LNCAP (cell line): ENCODE data around the gene TACSTD2.

Source experiments
- TF ChIP-seq, protein P1 (sequence below): fragments of 450-650 bp; IDR thresholded peaks from 2 replicates; pipeline ENCODE4 v1.5.1; 2017; ENCODE audit warnings: mild to moderate bottlenecking

The TACSTD2 gene

DNA sequence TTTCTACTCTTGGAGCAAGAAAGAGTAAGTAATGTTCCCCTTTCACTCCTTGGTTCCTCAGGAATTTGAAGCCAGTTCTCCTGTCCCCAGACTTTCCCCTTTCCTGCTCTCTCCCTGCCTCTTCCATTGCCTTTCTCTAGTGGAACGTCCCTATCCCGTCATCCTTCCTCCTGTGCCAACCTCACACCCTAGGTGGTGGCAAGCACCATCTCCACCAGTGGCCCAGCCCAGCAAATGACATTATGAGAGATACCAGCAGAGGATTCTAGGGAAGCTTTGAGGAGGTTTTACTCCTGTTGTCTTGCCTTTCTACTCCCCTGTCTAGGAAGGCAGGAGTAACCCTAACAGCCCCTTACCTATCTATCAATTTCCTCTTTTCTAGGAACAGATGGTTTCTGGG lies 8.1 kb upstream of the TACSTD2 start:
- TF ChIP-seq, protein P1, sequence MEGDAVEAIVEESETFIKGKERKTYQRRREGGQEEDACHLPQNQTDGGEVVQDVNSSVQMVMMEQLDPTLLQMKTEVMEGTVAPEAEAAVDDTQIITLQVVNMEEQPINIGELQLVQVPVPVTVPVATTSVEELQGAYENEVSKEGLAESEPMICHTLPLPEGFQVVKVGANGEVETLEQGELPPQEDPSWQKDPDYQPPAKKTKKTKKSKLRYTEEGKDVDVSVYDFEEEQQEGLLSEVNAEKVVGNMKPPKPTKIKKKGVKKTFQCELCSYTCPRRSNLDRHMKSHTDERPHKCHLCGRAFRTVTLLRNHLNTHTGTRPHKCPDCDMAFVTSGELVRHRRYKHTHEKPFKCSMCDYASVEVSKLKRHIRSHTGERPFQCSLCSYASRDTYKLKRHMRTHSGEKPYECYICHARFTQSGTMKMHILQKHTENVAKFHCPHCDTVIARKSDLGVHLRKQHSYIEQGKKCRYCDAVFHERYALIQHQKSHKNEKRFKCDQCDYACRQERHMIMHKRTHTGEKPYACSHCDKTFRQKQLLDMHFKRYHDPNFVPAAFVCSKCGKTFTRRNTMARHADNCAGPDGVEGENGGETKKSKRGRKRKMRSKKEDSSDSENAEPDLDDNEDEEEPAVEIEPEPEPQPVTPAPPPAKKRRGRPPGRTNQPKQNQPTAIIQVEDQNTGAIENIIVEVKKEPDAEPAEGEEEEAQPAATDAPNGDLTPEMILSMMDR = no peak

DNA sequence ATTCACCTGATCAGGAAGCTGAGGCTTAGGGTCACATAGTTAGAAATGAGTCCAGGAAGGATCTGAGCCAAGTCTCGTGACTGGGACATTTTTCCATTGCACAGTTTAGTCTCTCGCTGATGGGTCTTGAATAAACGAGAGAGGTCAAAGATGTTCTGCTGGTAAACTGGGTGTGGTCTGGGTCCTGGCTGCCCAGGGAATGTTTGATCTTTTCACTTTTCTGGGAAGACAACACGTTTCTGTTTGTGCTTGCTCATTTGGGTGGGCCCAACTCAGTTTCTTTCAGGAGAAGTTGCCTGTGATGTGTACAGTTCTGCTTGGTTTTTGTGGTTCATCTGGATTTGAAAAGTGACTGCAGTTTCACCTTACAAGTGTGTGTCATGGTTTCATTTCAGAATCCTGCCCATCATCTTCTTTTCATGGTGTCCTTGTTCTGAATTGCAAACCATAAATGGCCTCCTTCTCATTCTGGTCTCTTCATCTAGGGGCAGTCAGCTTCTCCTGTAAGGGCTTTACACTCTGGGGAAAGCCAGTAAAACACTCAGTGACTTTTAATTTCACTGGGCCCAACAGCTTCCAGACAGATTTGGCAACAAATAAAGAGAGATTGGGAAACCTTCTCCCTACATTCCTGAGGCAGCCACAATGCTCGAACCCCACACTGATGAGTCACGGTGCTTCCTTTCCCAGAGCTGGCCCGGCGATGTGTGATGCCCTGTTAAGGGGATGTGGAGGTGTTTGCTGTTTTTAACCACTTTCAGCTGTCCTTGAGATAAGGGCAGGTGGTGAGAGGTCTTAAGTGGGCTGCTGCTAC lies 7.2 kb upstream of the TACSTD2 start:
- TF ChIP-seq, protein P1 = no peak

DNA sequence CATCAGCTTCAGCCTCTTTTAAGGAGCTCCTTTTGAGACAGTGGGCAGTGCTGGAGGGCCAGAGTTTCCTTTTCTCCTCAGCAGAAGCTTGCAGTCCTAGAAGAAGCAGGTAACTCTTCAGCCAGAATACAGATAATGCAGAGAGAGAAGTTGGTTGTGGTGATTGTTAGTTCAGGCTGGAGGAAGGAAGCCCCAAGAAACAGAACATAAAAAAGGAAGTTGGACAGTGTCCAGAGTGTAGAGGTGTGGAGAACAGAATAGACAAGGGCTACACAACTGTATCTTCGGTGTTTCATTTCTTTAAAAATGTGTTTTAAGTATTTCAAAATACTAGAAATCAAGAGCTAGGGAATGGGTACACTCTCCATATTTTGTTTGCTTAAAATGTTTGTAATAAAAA lies 6.4 kb upstream of the TACSTD2 start:
- TF ChIP-seq, protein P1 = no peak

DNA sequence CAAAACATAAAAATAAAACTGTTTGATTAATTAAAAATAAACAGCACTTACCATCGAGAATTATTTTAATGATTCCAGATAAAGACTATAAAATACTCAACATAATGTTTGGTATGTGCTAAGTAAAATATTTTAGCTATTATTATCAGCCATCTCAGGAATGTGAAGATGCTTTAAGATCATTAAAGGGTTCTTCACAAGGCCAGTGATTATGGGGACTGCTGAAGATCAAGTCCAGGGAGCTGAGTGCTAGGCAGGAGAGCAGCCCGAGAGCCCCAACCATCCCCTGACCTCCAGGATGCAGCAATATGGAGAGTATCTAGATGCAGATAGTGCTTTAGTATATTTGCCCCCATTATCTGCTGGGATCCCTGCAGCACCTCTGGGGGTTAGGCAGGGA lies 4.6 kb upstream of the TACSTD2 start:
- TF ChIP-seq, protein P1 = no peak

DNA sequence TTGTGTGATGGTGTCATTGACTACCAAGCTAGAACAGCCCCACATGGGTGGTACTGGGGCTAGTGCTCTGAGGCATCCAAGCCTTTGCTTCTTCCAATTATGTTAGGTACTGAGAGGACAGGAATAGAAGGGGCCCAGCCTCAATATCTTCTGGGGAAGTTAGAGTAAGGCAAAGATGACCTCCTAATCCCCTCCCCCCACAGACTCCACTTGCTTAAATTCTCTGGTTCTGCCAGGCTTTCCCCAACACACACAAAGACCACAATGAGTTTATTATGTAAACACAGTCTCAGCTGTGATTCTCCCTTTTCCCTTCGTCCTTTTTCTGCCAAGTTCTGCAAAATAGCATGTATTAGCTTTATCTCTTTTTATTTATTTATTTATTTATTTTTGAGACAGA lies 3.1 kb upstream of the TACSTD2 start:
- TF ChIP-seq, protein P1 = no peak

DNA sequence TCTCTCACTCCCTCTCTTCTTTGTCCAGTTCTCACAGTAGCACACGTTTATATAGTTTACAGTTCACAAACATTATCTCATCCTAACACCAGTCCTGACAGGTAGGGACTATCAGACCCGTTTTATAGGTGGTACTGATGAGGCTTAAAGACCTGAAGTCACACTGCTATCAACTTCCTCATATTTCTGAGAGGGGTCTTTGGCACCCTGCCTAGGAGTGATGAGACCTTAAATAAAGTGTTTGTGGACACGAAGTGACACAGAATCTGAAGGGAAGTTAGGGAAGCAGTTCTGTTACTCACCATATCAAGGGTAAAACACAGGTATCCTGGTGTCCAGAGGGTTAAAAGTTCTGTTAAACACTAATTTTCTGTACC lies 590 bp upstream of the TACSTD2 start:
- TF ChIP-seq, protein P1 = no peak

DNA sequence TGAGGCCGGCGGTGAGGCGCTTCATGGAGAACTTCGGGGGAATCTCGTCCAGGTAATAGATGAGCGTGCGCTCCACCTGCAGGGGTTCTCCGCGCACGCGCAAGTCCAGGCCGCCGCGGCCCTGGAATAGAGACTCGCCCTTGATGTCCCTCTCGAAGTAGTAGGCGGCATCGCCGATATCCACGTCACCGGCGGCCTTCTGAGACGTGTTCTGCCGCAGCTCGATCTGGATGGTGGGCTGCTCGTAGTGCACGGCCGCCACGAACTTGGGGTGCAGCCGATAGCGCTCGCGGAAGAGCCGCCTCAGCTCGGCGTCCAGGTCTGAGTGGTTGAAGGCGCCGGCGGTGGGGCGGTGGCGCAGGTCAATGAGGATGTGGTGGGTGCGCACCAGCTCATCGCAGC lies 726 bp downstream of the TACSTD2 start:
- TF ChIP-seq, protein P1 = no peak
